ENCODE data around the gene UBR2.

The UBR2 gene

GRCh38 chr6:42688281-42688680 is 124.5 kb downstream of the UBR2 start:
- Histone ChIP-seq H3K9me3 (ENCODE audit: control insufficient read depth, low read length) (no peaks in the 10 kb centered on the region), H3K27ac (ENCODE audit: insufficient read depth, low read length, poor library complexity, severe bottlenecking) (no peak overlapping the region), H3K27me3 (replicated peaks; ENCODE audit: control insufficient read depth, insufficient read depth, low read length, poor library complexity, severe bottlenecking) (no peaks in the 10 kb centered on the region), H3K36me3 (ENCODE audit: control insufficient read depth, insufficient read depth, low read length) (peaks cover 63% of the 10 kb centered on the region), H3K4me3 (ENCODE audit: insufficient read depth, low read depth, low read length, poor library complexity, severe bottlenecking) (no peak overlapping the region), H3K4me1 (ENCODE audit: control insufficient read depth, insufficient read depth, low read length, poor library complexity, severe bottlenecking) (no peaks in the 10 kb centered on the region)
- DNase-seq = no peak

GRCh38 chr6:42689371-42689770 is 125.5 kb downstream of the UBR2 start:
- no peak for DNase-seq
- no peak overlapping the region for H3K27ac ChIP-seq (ENCODE audit: insufficient read depth, low read length, poor library complexity, severe bottlenecking)
- H3K9me3 ChIP-seq (ENCODE audit: control insufficient read depth, low read length) = no peaks in the 10 kb centered on the region
- peaks cover 60% of the 10 kb centered on the region for H3K36me3 ChIP-seq (ENCODE audit: control insufficient read depth, insufficient read depth, low read length)
- peaks cover 2% of the 10 kb centered on the region for H3K4me1 ChIP-seq (ENCODE audit: control insufficient read depth, insufficient read depth, low read length, poor library complexity, severe bottlenecking)
- no peak overlapping the region for H3K4me3 ChIP-seq (ENCODE audit: insufficient read depth, low read depth, low read length, poor library complexity, severe bottlenecking)
- H3K27me3 ChIP-seq (replicated peaks; ENCODE audit: control insufficient read depth, insufficient read depth, low read length, poor library complexity, severe bottlenecking) = no peaks in the 10 kb centered on the region

GRCh38 chr6:42690151-42690702 is 126.4 kb downstream of the UBR2 start:
- H3K27ac ChIP-seq (ENCODE audit: insufficient read depth, low read length, poor library complexity, severe bottlenecking) = no peak overlapping the region
- H3K27me3 ChIP-seq (replicated peaks; ENCODE audit: control insufficient read depth, insufficient read depth, low read length, poor library complexity, severe bottlenecking) = no peaks in the 10 kb centered on the region
- peaks cover 55% of the 10 kb centered on the region for H3K36me3 ChIP-seq (ENCODE audit: control insufficient read depth, insufficient read depth, low read length)
- DNase-seq = no peak
- H3K9me3 ChIP-seq (ENCODE audit: control insufficient read depth, low read length) = no peaks in the 10 kb centered on the region
- H3K4me3 ChIP-seq (ENCODE audit: insufficient read depth, low read depth, low read length, poor library complexity, severe bottlenecking) = no peak overlapping the region
- peaks cover 2% of the 10 kb centered on the region for H3K4me1 ChIP-seq (ENCODE audit: control insufficient read depth, insufficient read depth, low read length, poor library complexity, severe bottlenecking)

- Histone ChIP-seq H3K27me3 (replicated peaks; ENCODE audit: control insufficient read depth, insufficient read depth, low read length, poor library complexity, severe bottlenecking) (no peaks in the 10 kb centered on the region), H3K27ac (ENCODE audit: insufficient read depth, low read length, poor library complexity, severe bottlenecking) (no peak overlapping the region), H3K4me3 (ENCODE audit: insufficient read depth, low read depth, low read length, poor library complexity, severe bottlenecking) (no peak overlapping the region), H3K9me3 (ENCODE audit: control insufficient read depth, low read length) (no peaks in the 10 kb centered on the region), H3K4me1 (ENCODE audit: control insufficient read depth, insufficient read depth, low read length, poor library complexity, severe bottlenecking) (peaks cover 2% of the 10 kb centered on the region), H3K36me3 (ENCODE audit: control insufficient read depth, insufficient read depth, low read length) (peaks cover 49% of the 10 kb centered on the region)
- DNase-seq = no peak
These were observed 127.0 kb downstream of the UBR2 start for GRCh38 chr6:42690872-42691271.

GRCh38 chr6:42692137-42692911 is 128.5 kb downstream of the UBR2 start:
- H3K4me3 ChIP-seq (ENCODE audit: insufficient read depth, low read depth, low read length, poor library complexity, severe bottlenecking) = no peak overlapping the region
- peaks cover 47% of the 10 kb centered on the region for H3K36me3 ChIP-seq (ENCODE audit: control insufficient read depth, insufficient read depth, low read length)
- H3K9me3 ChIP-seq (ENCODE audit: control insufficient read depth, low read length) = no peaks in the 10 kb centered on the region
- no peak overlapping the region for H3K27ac ChIP-seq (ENCODE audit: insufficient read depth, low read length, poor library complexity, severe bottlenecking)
- H3K4me1 ChIP-seq (ENCODE audit: control insufficient read depth, insufficient read depth, low read length, poor library complexity, severe bottlenecking) = peaks cover 2% of the 10 kb centered on the region
- no peak for DNase-seq
- H3K27me3 ChIP-seq (replicated peaks; ENCODE audit: control insufficient read depth, insufficient read depth, low read length, poor library complexity, severe bottlenecking) = no peaks in the 10 kb centered on the region

GRCh38 chr6:42693725-42694323 is 130.0 kb downstream of the UBR2 start:
- Histone ChIP-seq H3K4me1 (ENCODE audit: control insufficient read depth, insufficient read depth, low read length, poor library complexity, severe bottlenecking) (peaks cover 2% of the 10 kb centered on the region), H3K27ac (ENCODE audit: insufficient read depth, low read length, poor library complexity, severe bottlenecking) (no peak overlapping the region), H3K9me3 (ENCODE audit: control insufficient read depth, low read length) (no peaks in the 10 kb centered on the region), H3K36me3 (ENCODE audit: control insufficient read depth, insufficient read depth, low read length) (peaks cover 38% of the 10 kb centered on the region), H3K27me3 (replicated peaks; ENCODE audit: control insufficient read depth, insufficient read depth, low read length, poor library complexity, severe bottlenecking) (no peaks in the 10 kb centered on the region), H3K4me3 (ENCODE audit: insufficient read depth, low read depth, low read length, poor library complexity, severe bottlenecking) (no peak overlapping the region)
- no peak for DNase-seq

- Histone ChIP-seq H3K36me3 (ENCODE audit: control insufficient read depth, insufficient read depth, low read length) (peaks cover 30% of the 10 kb centered on the region), H3K9me3 (ENCODE audit: control insufficient read depth, low read length) (no peaks in the 10 kb centered on the region), H3K27me3 (replicated peaks; ENCODE audit: control insufficient read depth, insufficient read depth, low read length, poor library complexity, severe bottlenecking) (no peaks in the 10 kb centered on the region), H3K4me1 (ENCODE audit: control insufficient read depth, insufficient read depth, low read length, poor library complexity, severe bottlenecking) (peaks cover 2% of the 10 kb centered on the region), H3K27ac (ENCODE audit: insufficient read depth, low read length, poor library complexity, severe bottlenecking) (no peak overlapping the region), H3K4me3 (ENCODE audit: insufficient read depth, low read depth, low read length, poor library complexity, severe bottlenecking) (no peak overlapping the region)
- DNase-seq = no peak
These were observed 130.8 kb downstream of the UBR2 start for GRCh38 chr6:42694586-42694985.

- H3K36me3 ChIP-seq (ENCODE audit: control insufficient read depth, insufficient read depth, low read length) = peaks cover 16% of the 10 kb centered on the region
- no peak overlapping the region for H3K4me3 ChIP-seq (ENCODE audit: insufficient read depth, low read depth, low read length, poor library complexity, severe bottlenecking)
- no peak for DNase-seq
- no peaks in the 10 kb centered on the region for H3K9me3 ChIP-seq (ENCODE audit: control insufficient read depth, low read length)
- H3K27ac ChIP-seq (ENCODE audit: insufficient read depth, low read length, poor library complexity, severe bottlenecking) = no peak overlapping the region
- H3K27me3 ChIP-seq (replicated peaks; ENCODE audit: control insufficient read depth, insufficient read depth, low read length, poor library complexity, severe bottlenecking) = no peaks in the 10 kb centered on the region
- H3K4me1 ChIP-seq (ENCODE audit: control insufficient read depth, insufficient read depth, low read length, poor library complexity, severe bottlenecking) = peaks cover 2% of the 10 kb centered on the region
These were observed 132.9 kb downstream of the UBR2 start for GRCh38 chr6:42696526-42697267.

GRCh38 chr6:42697268-42697655 is 133.4 kb downstream of the UBR2 start:
- H3K27ac ChIP-seq (ENCODE audit: insufficient read depth, low read length, poor library complexity, severe bottlenecking) = no peak overlapping the region
- no peak overlapping the region for H3K4me3 ChIP-seq (ENCODE audit: insufficient read depth, low read depth, low read length, poor library complexity, severe bottlenecking)
- no peaks in the 10 kb centered on the region for H3K9me3 ChIP-seq (ENCODE audit: control insufficient read depth, low read length)
- no peaks in the 10 kb centered on the region for H3K27me3 ChIP-seq (replicated peaks; ENCODE audit: control insufficient read depth, insufficient read depth, low read length, poor library complexity, severe bottlenecking)
- peaks cover 2% of the 10 kb centered on the region for H3K4me1 ChIP-seq (ENCODE audit: control insufficient read depth, insufficient read depth, low read length, poor library complexity, severe bottlenecking)
- peaks cover 11% of the 10 kb centered on the region for H3K36me3 ChIP-seq (ENCODE audit: control insufficient read depth, insufficient read depth, low read length)
- DNase-seq = no peak

GRCh38 chr6:42698217-42698616 is 134.4 kb downstream of the UBR2 start:
- Histone ChIP-seq H3K36me3 (ENCODE audit: control insufficient read depth, insufficient read depth, low read length) (peaks cover 4% of the 10 kb centered on the region), H3K4me3 (ENCODE audit: insufficient read depth, low read depth, low read length, poor library complexity, severe bottlenecking) (no peak overlapping the region), H3K9me3 (ENCODE audit: control insufficient read depth, low read length) (no peaks in the 10 kb centered on the region), H3K4me1 (ENCODE audit: control insufficient read depth, insufficient read depth, low read length, poor library complexity, severe bottlenecking) (peaks cover 2% of the 10 kb centered on the region), H3K27me3 (replicated peaks; ENCODE audit: control insufficient read depth, insufficient read depth, low read length, poor library complexity, severe bottlenecking) (no peaks in the 10 kb centered on the region), H3K27ac (ENCODE audit: insufficient read depth, low read length, poor library complexity, severe bottlenecking) (no peak overlapping the region)
- no peak for DNase-seq
